Hepatocyte (in vitro differentiated cells): ENCODE data around the gene GNPAT. TPM values are rescaled to one million over a fixed set of nuclear protein-coding genes. Genes with fewer than 3 reads are reported as not detected.
A peak's percentile ranks its signal among the peaks of the same experiment; 100 is the strongest.

Experiments used
- DNase-seq: peaks from one replicate; pipeline ENCODE4 v3.0.0-alpha.2; 2016; ENCODE audit warnings: low spot score
- H2AFZ ChIP-seq: fragments of 200-600 bp; sonication (generic); 2 replicates; pipeline ENCODE4 v1.6.0; 2016; ENCODE audit warnings: antibody characterized with exemption, mild to moderate bottlenecking
- H3K27ac ChIP-seq: fragments of 200-600 bp; sonication (generic); 2 replicates; pipeline ENCODE4 v1.5.1; 2016; ENCODE audit warnings: mild to moderate bottlenecking
- H3K27me3 ChIP-seq: fragments of 200-600 bp; sonication (generic); 2 replicates; pipeline ENCODE4 v1.6.1; 2016
- H3K36me3 ChIP-seq: fragments of 200-600 bp; sonication (generic); replicated peaks from 2 replicates; pipeline ENCODE4 v1.5.1; 2016; ENCODE audit warnings: low read depth; ENCODE audit not compliant: insufficient read depth
- H3K4me1 ChIP-seq: fragments of 200-600 bp; sonication (generic); 2 replicates; pipeline ENCODE4 v1.5.1; 2016; ENCODE audit warnings: mild to moderate bottlenecking, moderate library complexity; ENCODE audit not compliant: insufficient read depth
- H3K4me2 ChIP-seq: fragments of 200-600 bp; sonication (generic); 2 replicates; pipeline ENCODE4 v1.6.0; 2016
- H3K4me3 ChIP-seq: fragments of 200-600 bp; sonication (generic); 2 replicates; pipeline ENCODE4 v1.5.1; 2016; ENCODE audit warnings: mild to moderate bottlenecking
- H3K79me2 ChIP-seq: fragments of 200-600 bp; sonication (generic); 2 replicates; pipeline ENCODE4 v1.6.0; 2017; ENCODE audit warnings: mild to moderate bottlenecking
- H3K9me2 ChIP-seq: fragments of 200-600 bp; sonication (generic); replicated peaks from 2 replicates; pipeline ENCODE4 v1.6.0; 2017; ENCODE audit warnings: mild to moderate bottlenecking; ENCODE audit not compliant: insufficient read depth
- H3K9me3 ChIP-seq: fragments of 200-600 bp; sonication (generic); 2 replicates; pipeline ENCODE4 v1.5.1; 2016; ENCODE audit warnings: low read depth, mild to moderate bottlenecking
- H4K20me1 ChIP-seq: fragments of 200-600 bp; sonication (generic); 2 replicates; pipeline ENCODE4 v1.6.0; 2016; ENCODE audit warnings: mild to moderate bottlenecking; ENCODE audit not compliant: insufficient read depth, poor library complexity, severe bottlenecking
- CTCF ChIP-seq: fragments of 200-600 bp; sonication (generic); IDR thresholded peaks from 2 replicates; pipeline ENCODE4 v1.5.1; 2016; ENCODE audit warnings: antibody characterized with exemption, mild to moderate bottlenecking; ENCODE audit not compliant: poor library complexity
- EZH2 ChIP-seq: fragments of 200-600 bp; sonication (generic); IDR thresholded peaks from 2 replicates; pipeline ENCODE4 v1.6.1; 2016; ENCODE audit warnings: antibody characterized with exemption, mild to moderate bottlenecking, borderline replicate concordance
- EZH2phosphoT487 ChIP-seq: fragments of 200-600 bp; sonication (generic); IDR thresholded peaks from one replicate; pipeline ENCODE4 v1.6.1; 2018; ENCODE audit warnings: antibody characterized with exemption, mild to moderate bottlenecking, low read depth, moderate library complexity; ENCODE audit not compliant: unreplicated experiment, severe bottlenecking
- WGBS: methylation state at CpG from one replicate; pipeline ENCODE4 v1.1.6; 2016; ENCODE audit warnings: low lambda C conversion rate; ENCODE audit errors: missing lambda C conversion rate; 5-methylcytosine and 5-hydroxymethylcytosine counted together
- polyA plus RNA-seq: library from polyadenylated mRNA; unstranded; fragments of >200 nt; fragmentation: Nextera tagmentation; extraction: Ambion mirVana; gene quantifications from 2 replicates; pipeline ENCODE4 v1.2.1, GENCODE V29; 2016
- total RNA-seq: library from RNA; depleted of rRNA; stranded (reverse); fragments of >200 nt; gene quantifications from 2 replicates; pipeline ENCODE4 v1.2.3, GENCODE V29; 2014

GNPAT gene
- total and polyA plus RNA-seq, 2 experiments from 2014 or later: 40.8 to 63.9 TPM

- Histone ChIP-seq H3K27me3 (no peaks in the 10 kb centered on the region), H3K4me1 (no peaks in the 10 kb centered on the region), H2AFZ (no peak overlapping the region), H3K9me2 (no peaks in the 10 kb centered on the region), H4K20me1 (no peaks in the 10 kb centered on the region), H3K4me3 (no peak overlapping the region), H3K79me2 (no peaks in the 10 kb centered on the region), H3K4me2 (no peak overlapping the region), H3K27ac (no peak overlapping the region), H3K36me3 (no peaks in the 10 kb centered on the region), H3K9me3 (no peaks in the 10 kb centered on the region)
- 85% methylated on average over 17 of the region's 17 CpGs for WGBS
- TF ChIP-seq EZH2phosphoT487 (no peak), CTCF (no peak)
- no peak for DNase-seq
Observed at GRCh38 chr1:231214918-231215680, 25.9 kb upstream of the GNPAT start.

- no peaks in the 10 kb centered on the region for H4K20me1 ChIP-seq
- H3K79me2 ChIP-seq: no peaks in the 10 kb centered on the region
- no peak overlapping the region for H3K27ac ChIP-seq
- H3K4me3 ChIP-seq: no peak overlapping the region
- TF ChIP-seq CTCF (no peak), EZH2phosphoT487 (no peak), EZH2 (no peak)
- H3K4me1 ChIP-seq: no peaks in the 10 kb centered on the region
- no peaks in the 10 kb centered on the region for H3K27me3 ChIP-seq
- H3K9me2 ChIP-seq: no peaks in the 10 kb centered on the region
- H3K9me3 ChIP-seq: no peaks in the 10 kb centered on the region
- H3K36me3 ChIP-seq: no peaks in the 10 kb centered on the region
- no peak overlapping the region for H3K4me2 ChIP-seq
- WGBS: 78% methylated on average over 10 of the region's 10 CpGs
- no peak overlapping the region for H2AFZ ChIP-seq
- no peak for DNase-seq
Observed at GRCh38 chr1:231215681-231216385, 25.2 kb upstream of the GNPAT start.

GRCh38 chr1:231216498-231216897 lies 24.5 kb upstream of the GNPAT start:
- H4K20me1 ChIP-seq: no peaks in the 10 kb centered on the region
- H3K9me2 ChIP-seq: no peaks in the 10 kb centered on the region
- WGBS: 31% methylated on average over 4 of the region's 4 CpGs
- no peak overlapping the region for H2AFZ ChIP-seq
- peak overlapping the region; percentile 50 for H3K27ac ChIP-seq
- no peaks in the 10 kb centered on the region for H3K27me3 ChIP-seq
- H3K4me3 ChIP-seq: no peak overlapping the region
- no peaks in the 10 kb centered on the region for H3K79me2 ChIP-seq
- H3K9me3 ChIP-seq: no peaks in the 10 kb centered on the region
- H3K36me3 ChIP-seq: no peaks in the 10 kb centered on the region
- no peak for TF ChIP-seq CTCF
- no peaks in the 10 kb centered on the region for H3K4me1 ChIP-seq
- DNase-seq: peak; percentile 64
- no peak overlapping the region for H3K4me2 ChIP-seq
